Motor neuron (in vitro differentiated cells): ENCODE results near the gene PHETA2. TPM values are rescaled to one million over a fixed set of nuclear protein-coding genes. Genes with fewer than 3 reads are reported as not detected.

ENCODE experiments used
- ATAC-seq, 8 experiments: fragments of 200-7000 bp; cut with Tn5 transposase; replicated peaks in 6 of 8; 2 replicates each; pipeline ENCODE4 v1.8.0; 2021; ENCODE audit warnings: mild to moderate bottlenecking in 8 of 8, moderate library complexity in 8 of 8
- H3K27ac ChIP-seq, 2 donors: fragments of 250-450 bp; sonication (Bioruptor Pico); 2 replicates each; pipeline ENCODE4 v1.9.0; 2021; ENCODE audit warnings: antibody characterized with exemption in 2 of 2, mild to moderate bottlenecking in 2 of 2, moderate library complexity in 1 of 2
- H3K4me1 ChIP-seq, 2 donors: fragments of 250-450 bp; sonication (Bioruptor Pico); replicated peaks in 1 of 2; 2 replicates each; pipeline ENCODE4 v1.6.1; 2021; ENCODE audit warnings: antibody characterized with exemption in 2 of 2, mild to moderate bottlenecking in 2 of 2, moderate library complexity in 1 of 2
- H3K4me3 ChIP-seq, 5 donors: fragments of 250-450 bp; sonication (Bioruptor Pico); 2 replicates each; pipeline ENCODE4 v1.9.0; 2021; ENCODE audit warnings: antibody characterized with exemption in 5 of 5, mild to moderate bottlenecking in 5 of 5, moderate library complexity in 4 of 5
- WGBS, 10 experiments: fragments of 450-650 bp; shearing (Covaris generic); methylation state at CpG; one replicate each; pipeline ENCODE4 v1.0.0; 2022; 5-methylcytosine and 5-hydroxymethylcytosine counted together
- in situ Hi-C, 9 experiments: fragments of 400-800 bp; cut with MboI; loops; one replicate each; pipeline ENCODE4 v1.15.0; 2021; ENCODE audit warnings: low sequenced_read_pairs in 9 of 9, low pct_unique_long_range_greater_than_20kb in 2 of 9; ENCODE audit not compliant: unreplicated experiment in 9 of 9
- total RNA-seq, 8 experiments: library from RNA; unstranded; fragments of 300-600 nt; gene quantifications; 2 replicates each; pipeline versions ENCODE4 v1.2.3 to v1.2.4, GENCODE V29; 2022

The PHETA2 gene
- total RNA-seq, 8 experiments from 2014 or later = 0.36 to 18.5 (median 1.1) TPM

- in situ Hi-C loops = loop anchor here in 1 of 9 experiments (10.0 kb wide), 1 partner anchor 98 kb away; no protein-coding TSS in a partner anchor
- no peak for ATAC-seq
- Histone ChIP-seq H3K27ac (no peak overlapping the region), H3K4me1 (peaks cover 12 to 20% of the 10 kb centered on the region in 2 donors), H3K4me3 (no peak overlapping the region)
- 67 to 100% (median 96%) methylated on average over 1 to 6 of the region's 8 CpGs; no CpG with 5 or more reads in 4 of the 10 experiments for WGBS, 10 experiments
These were observed 1.3 kb upstream of the PHETA2 start for GRCh38 chr22:42072606-42073330.

- 50 to 100% (median 99%) methylated on average over 1 to 7 of the region's 14 CpGs; no CpG with 5 or more reads in 6 of the 10 experiments for WGBS, 10 experiments
- in situ Hi-C loops = loop anchor here in 1 of 9 experiments (10.0 kb wide), 1 partner anchor 99 kb away; no protein-coding TSS in a partner anchor
- Histone ChIP-seq H3K4me3 (no peak overlapping the region), H3K27ac (no peak overlapping the region), H3K4me1 (peaks cover 20 to 25% of the 10 kb centered on the region in 2 donors)
- ATAC-seq = no peak
These were observed 417 bp upstream of the PHETA2 start for GRCh38 chr22:42073621-42074041.

- Histone ChIP-seq H3K27ac (no peak overlapping the region), H3K4me3 (no peak overlapping the region), H3K4me1 (peaks cover 19 to 26% of the 10 kb centered on the region in 2 donors)
- in situ Hi-C loops = loop anchor here in 1 of 9 experiments (10.0 kb wide), 1 partner anchor 100 kb away; no protein-coding TSS in a partner anchor
- no peak for ATAC-seq
- WGBS, 10 experiments = 29 to 100% (median 89%) methylated on average over 1 to 5 of the region's 9 CpGs; no CpG with 5 or more reads in 1 of the 10 experiments
These were observed 1.0 kb downstream of the PHETA2 start for GRCh38 chr22:42074846-42075676.

- H3K4me1 ChIP-seq = peaks cover 20 to 22% of the 10 kb centered on the region in 2 donors
- WGBS, 10 experiments = 80 to 100% (median 91%) methylated on average over 1 to 13 of the region's 20 CpGs; no CpG with 5 or more reads in 4 of the 10 experiments
- no peak overlapping the region for H3K4me3 ChIP-seq
- H3K27ac ChIP-seq = no peak overlapping the region
- in situ Hi-C loops = loop anchor here in 1 of 9 experiments (10.0 kb wide), 1 partner anchor 102 kb away; no protein-coding TSS in a partner anchor
- no peak for ATAC-seq
These were observed 2.9 kb downstream of the PHETA2 start for GRCh38 chr22:42076764-42077485.

- H3K4me3 ChIP-seq = no peak overlapping the region
- H3K27ac ChIP-seq = no peak overlapping the region
- 100% methylated on average over 1 to 2 of the region's 21 CpGs; no CpG with 5 or more reads in 8 of the 10 experiments for WGBS, 10 experiments
- H3K4me1 ChIP-seq = peaks cover 20 to 22% of the 10 kb centered on the region in 2 donors
- no peak for ATAC-seq
- in situ Hi-C loops = loop anchor here in 1 of 9 experiments (10.0 kb wide), 1 partner anchor 103 kb away; no protein-coding TSS in a partner anchor
These were observed 3.6 kb downstream of the PHETA2 start for GRCh38 chr22:42077486-42078125.

GRCh38 chr22:42078469-42079318 is 4.6 kb downstream of the PHETA2 start:
- in situ Hi-C loops = loop anchor here in 1 of 9 experiments (10.0 kb wide), 1 partner anchor 104 kb away; no protein-coding TSS in a partner anchor
- peak overlapping the region; percentile 97 for H3K27ac ChIP-seq
- peak; percentile 0 to 8 (median 4) for ATAC-seq

GRCh38 chr22:42079319-42080251 is 5.5 kb downstream of the PHETA2 start, which contains the start of gene SMDT1:
TSS of gene SMDT1 (plus strand) at chr22:42079700. CDS start at chr22:42079769, 69 bp downstream.
- WGBS, 10 experiments = 0 to 17% (median 0%) methylated on average over 1 to 15 of the region's 71 CpGs; no CpG with 5 or more reads in 1 of the 10 experiments
- H3K27ac ChIP-seq = peak within 1 kb of the TSS; percentile 97
- peaks cover 16 to 20% of the 10 kb centered on the region in 2 donors for H3K4me1 ChIP-seq
- peak within 1 kb of the TSS; percentile 57 to 81 (median 64) for H3K4me3 ChIP-seq
- in situ Hi-C loops = loop anchor here in 1 of 9 experiments (10.0 kb wide), 1 partner anchor 105 kb away; no protein-coding TSS in a partner anchor
- peak; percentile 87 to 93 (median 90) for ATAC-seq

More at GRCh38 chr22:42078469-42079318, 4.6 kb downstream of the PHETA2 start:
- Histone ChIP-seq H3K4me1 (peaks cover 20 to 22% of the 10 kb centered on the region in 2 donors), H3K4me3 (peak overlapping the region; percentile 57 to 81 (median 64))
- WGBS, 10 experiments = 0 to 100% (median 63%) methylated on average over 1 to 10 of the region's 24 CpGs; no CpG with 5 or more reads in 2 of the 10 experiments

GRCh38 chr22:42080287-42080686 is 6.2 kb downstream of the PHETA2 start:
- peak overlapping the region; percentile 57 to 81 (median 64) for H3K4me3 ChIP-seq
- peak in 3 of 8 experiments; percentile 6 to 10 (median 7) for ATAC-seq
- H3K4me1 ChIP-seq = peaks cover 16 to 20% of the 10 kb centered on the region in 2 donors
- in situ Hi-C loops = no loop called here
- peak overlapping the region; percentile 97 for H3K27ac ChIP-seq
- 0 to 9% (median 2%) methylated on average over 3 to 12 of the region's 14 CpGs; no CpG with 5 or more reads in 1 of the 10 experiments for WGBS, 10 experiments

GRCh38 chr22:42083119-42083518 is 9.1 kb downstream of the PHETA2 start:
- Histone ChIP-seq H3K4me1 (peaks cover 15 to 18% of the 10 kb centered on the region in 2 donors), H3K27ac (no peak overlapping the region), H3K4me3 (no peak overlapping the region)
- ATAC-seq = no peak
- in situ Hi-C loops = no loop called here
- 100% methylated on average over 1 to 3 of the region's 4 CpGs; no CpG with 5 or more reads in 6 of the 10 experiments for WGBS, 10 experiments

GRCh38 chr22:42084874-42085273 is 10.8 kb downstream of the PHETA2 start:
- in situ Hi-C loops = no loop called here
- Histone ChIP-seq H3K27ac (no peak overlapping the region), H3K4me3 (no peak overlapping the region), H3K4me1 (peaks cover 4 to 10% of the 10 kb centered on the region in 2 donors)
- ATAC-seq = no peak
- 93 to 100% (median 100%) methylated on average over 1 to 8 of the region's 8 CpGs; no CpG with 5 or more reads in 1 of the 10 experiments for WGBS, 10 experiments
